Measurements from ENCODE around the gene CCDC63.

Gene CCDC63

DNA sequence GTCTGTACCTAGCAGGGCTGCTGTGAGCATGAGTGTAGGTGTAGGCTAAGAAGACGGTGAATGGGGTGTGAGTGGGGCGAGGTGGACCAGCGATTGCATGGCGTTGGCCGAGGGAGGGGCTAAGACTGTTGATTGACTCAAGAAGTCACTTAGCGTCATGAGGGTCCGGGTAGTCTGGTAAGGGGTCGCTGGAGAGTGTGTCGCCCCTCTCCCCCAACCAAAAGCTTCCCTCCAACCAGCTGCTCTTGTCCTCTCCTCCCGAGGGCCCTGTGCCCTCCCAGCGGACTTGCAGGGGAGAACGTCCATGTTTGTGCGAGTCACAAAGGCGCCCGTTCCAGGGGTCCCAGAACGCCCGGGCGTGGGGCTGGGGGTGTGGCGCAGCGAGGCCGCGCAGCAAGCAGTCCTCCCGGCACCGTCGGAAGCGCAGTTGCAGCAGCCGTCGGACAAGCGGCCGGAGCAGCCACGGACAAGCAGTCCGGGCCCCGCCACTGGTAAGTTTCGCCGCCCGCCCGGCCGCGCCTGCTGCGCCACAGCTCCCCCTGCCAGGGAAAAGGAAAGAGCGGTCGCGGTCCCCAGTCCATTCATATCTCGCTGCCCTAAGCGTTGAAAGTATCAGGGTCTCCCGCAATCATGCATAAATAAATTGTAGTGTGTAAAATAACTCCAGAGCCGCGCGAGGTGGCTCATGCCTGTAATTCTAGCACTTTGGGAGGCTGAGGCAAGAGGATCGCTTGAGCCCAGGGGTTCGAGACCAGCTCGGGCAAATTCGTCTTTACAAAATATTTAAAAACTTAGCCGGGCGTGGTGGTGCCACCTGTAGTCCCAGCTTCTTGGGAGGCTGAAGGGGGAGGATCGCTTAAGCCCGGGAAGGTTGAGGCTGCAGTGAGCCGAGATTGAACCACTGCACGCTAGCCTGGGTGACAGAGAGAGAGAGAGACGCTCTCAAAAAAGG, at the start of gene CCDC63:
Gene CCDC63, plus strand, starts transcription at position 373 of the 952 bp plus-strand sequence. CDS start 5,968 bp downstream, outside the sequence.
- Histone ChIP-seq H3K27me3 (ENCODE audit: low read depth) (0 out of 2 replicates have a peak, but pooled peaks cover 3% of the 10 kb centered on the region), H3K36me3 (replicated peaks) (no peaks in the 10 kb centered on the region), H3K9me3 (no peaks in the 10 kb centered on the region), H3K4me3 (peak within 1 kb of the TSS; percentile 26), H3K4me1 (no peaks in the 10 kb centered on the region)
- peak; percentile 54 to 77 for DNase-seq (ENCODE audit: low spot score in 2 of 2)
- in situ Hi-C loops (cut with MboI; ENCODE audit: low sequenced_read_pairs), result no loop called here

DNA sequence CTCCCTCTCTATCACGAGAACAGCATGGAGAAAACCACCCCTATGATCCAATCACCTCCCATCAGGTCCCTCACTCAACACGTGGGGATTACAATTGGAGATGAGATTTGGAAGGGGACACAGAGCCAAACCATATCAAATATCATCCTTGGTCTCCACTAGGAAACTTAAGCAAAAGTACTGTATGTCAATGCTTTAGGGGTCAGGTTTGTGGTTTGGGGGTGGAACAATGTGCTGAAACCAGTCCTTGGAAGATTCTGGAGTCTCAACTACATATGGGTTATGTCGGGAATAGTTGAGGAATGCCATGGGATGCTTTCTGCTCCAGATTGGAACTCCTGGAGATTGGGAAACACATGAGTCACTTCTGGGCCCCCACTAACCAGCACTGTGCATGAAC, 48.3 kb upstream of the CCDC63 start:
- H3K27me3 ChIP-seq (ENCODE audit: low read depth), result no peaks in the 10 kb centered on the region
- in situ Hi-C loops (cut with MboI; ENCODE audit: low sequenced_read_pairs), result no loop called here
- H3K4me1 ChIP-seq, result no peaks in the 10 kb centered on the region
- no peaks in the 10 kb centered on the region; the same call in none of the 2 replicates for H3K9me3 ChIP-seq
- DNase-seq (ENCODE audit: low spot score in 2 of 2), result no peak
- no peak overlapping the region for H3K4me3 ChIP-seq
- H3K36me3 ChIP-seq (replicated peaks), result no peaks in the 10 kb centered on the region

DNA sequence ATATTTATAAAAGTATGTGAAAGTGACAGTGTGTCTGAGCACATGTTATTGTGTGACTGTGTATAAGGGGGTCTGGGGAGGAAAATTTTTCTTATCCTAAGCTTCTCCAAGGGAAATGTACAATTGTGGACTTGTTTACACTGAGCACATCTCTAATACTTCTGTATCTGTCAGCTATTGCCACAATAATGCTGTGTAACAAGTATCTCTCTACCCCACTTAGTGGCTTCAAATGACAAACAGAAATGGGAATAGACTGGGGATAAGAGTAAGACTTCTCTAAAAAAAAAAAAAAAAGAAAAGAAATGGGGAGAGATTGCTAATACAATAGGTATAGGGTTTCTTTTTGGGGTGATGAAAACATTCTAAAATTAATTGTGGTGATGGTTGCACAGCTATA, 44.3 kb upstream of the CCDC63 start:
- no peak for DNase-seq (ENCODE audit: low spot score in 2 of 2)
- in situ Hi-C loops (cut with MboI; ENCODE audit: low sequenced_read_pairs), result no loop called here
- H3K36me3 ChIP-seq (replicated peaks), result no peaks in the 10 kb centered on the region
- no peak overlapping the region for H3K4me3 ChIP-seq
- H3K27me3 ChIP-seq (ENCODE audit: low read depth), result no peaks in the 10 kb centered on the region
- peaks cover 4% of the 10 kb centered on the region for H3K9me3 ChIP-seq
- no peaks in the 10 kb centered on the region for H3K4me1 ChIP-seq

DNA sequence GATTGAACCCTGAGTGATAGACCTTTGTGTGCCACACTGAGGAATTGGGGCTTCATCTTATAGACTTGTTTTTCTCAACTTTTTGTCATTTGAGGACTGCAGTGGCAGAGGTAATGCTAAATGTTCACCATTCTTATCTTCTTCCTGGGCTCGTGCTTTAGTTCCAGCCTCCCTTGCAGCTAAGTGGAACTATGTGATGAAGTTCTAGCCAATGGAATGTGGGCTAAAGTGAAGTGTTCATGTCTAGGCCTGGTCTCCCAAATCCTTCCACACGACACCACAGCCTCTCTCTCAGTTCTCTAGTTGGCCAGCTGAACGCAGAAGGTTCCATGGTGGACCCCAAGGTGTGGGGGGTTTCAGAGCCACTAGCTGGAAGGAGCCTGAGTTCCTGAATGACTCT, 42.4 kb upstream of the CCDC63 start:
- Histone ChIP-seq H3K9me3 (peaks cover 4% of the 10 kb centered on the region), H3K36me3 (replicated peaks) (no peaks in the 10 kb centered on the region), H3K4me1 (no peaks in the 10 kb centered on the region), H3K4me3 (no peak overlapping the region), H3K27me3 (ENCODE audit: low read depth) (no peaks in the 10 kb centered on the region)
- DNase-seq (ENCODE audit: low spot score in 2 of 2), result no peak
- in situ Hi-C loops (cut with MboI; ENCODE audit: low sequenced_read_pairs), result no loop called here

DNA sequence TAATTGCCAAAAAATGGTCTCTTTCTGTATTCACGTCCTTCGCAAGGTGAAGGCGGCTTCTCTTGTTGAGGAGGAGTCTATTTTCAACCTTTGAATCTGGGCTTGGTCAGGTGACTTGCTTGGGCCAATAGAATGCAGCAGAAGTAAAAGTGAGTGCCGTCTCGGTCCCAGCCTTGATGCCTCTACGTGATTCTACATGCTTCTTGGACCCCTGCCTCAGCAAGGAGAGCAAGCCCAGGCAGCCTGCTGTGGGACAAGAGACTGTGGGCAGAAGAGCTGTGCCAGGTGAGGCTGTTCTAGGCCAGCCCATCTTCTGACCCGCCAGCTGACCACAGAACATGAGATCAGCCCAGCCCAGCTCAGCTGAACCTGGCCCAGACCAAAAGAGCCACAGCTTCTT, 39.1 kb upstream of the CCDC63 start:
- in situ Hi-C loops (cut with MboI; ENCODE audit: low sequenced_read_pairs), result no loop called here
- H3K4me3 ChIP-seq, result no peak overlapping the region
- H3K4me1 ChIP-seq, result no peaks in the 10 kb centered on the region
- H3K9me3 ChIP-seq, result peaks cover 4% of the 10 kb centered on the region
- no peak for DNase-seq (ENCODE audit: low spot score in 2 of 2)
- no peaks in the 10 kb centered on the region for H3K36me3 ChIP-seq (replicated peaks)
- no peaks in the 10 kb centered on the region for H3K27me3 ChIP-seq (ENCODE audit: low read depth)

DNA sequence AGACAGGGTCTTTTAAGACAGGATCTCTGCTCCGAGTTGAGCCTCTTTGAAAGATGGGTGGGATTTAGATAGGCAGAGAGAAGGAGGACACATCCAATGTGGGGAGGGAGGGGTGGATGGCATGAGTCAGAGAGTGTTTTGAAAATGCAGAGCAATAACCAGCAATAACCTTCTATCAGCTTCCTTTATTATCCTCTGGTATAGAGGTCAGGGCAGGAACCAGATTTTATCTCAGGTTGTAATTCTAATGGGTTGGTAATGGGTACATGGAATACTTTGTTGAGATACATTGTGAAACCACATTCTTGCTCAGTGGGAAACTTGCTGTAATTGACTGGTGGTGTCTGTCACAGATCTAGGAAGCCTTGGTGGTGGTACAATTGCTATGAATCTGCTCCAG, 37.6 kb upstream of the CCDC63 start:
- H3K4me1 ChIP-seq, result peaks cover 3% of the 10 kb centered on the region
- H3K4me3 ChIP-seq, result no peak overlapping the region
- H3K27me3 ChIP-seq (ENCODE audit: low read depth), result no peaks in the 10 kb centered on the region
- DNase-seq (ENCODE audit: low spot score in 2 of 2), result no peak
- H3K36me3 ChIP-seq (replicated peaks), result no peaks in the 10 kb centered on the region
- in situ Hi-C loops (cut with MboI; ENCODE audit: low sequenced_read_pairs), result no loop called here
- peaks cover 4% of the 10 kb centered on the region; the same call in 1 of the 2 replicates for H3K9me3 ChIP-seq

DNA sequence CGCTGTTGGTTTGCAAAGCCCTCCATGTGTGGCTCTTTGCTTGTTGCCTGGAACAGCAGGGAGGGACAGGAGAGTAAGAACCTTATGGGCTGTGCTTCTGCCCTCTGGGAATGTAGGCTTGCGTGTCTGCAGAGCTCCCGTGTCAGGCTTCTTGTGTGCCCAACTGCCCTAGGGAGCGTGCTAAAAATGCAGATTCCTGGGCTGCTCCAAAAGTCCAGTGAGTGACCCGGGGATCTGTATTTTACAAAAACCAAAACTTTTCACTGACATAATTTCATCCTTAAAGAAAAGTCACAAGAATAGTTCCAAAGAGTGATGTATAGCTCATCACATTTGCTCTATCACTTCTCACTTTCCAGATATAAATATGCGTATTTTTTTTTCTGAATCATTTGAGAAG, 34.8 kb upstream of the CCDC63 start:
- Histone ChIP-seq H3K4me3 (no peak overlapping the region), H3K9me3 (no peaks in the 10 kb centered on the region), H3K36me3 (replicated peaks) (no peaks in the 10 kb centered on the region), H3K27me3 (ENCODE audit: low read depth) (no peaks in the 10 kb centered on the region), H3K4me1 (peaks cover 12% of the 10 kb centered on the region)
- DNase-seq (ENCODE audit: low spot score in 2 of 2), result no peak
- in situ Hi-C loops (cut with MboI; ENCODE audit: low sequenced_read_pairs), result no loop called here

DNA sequence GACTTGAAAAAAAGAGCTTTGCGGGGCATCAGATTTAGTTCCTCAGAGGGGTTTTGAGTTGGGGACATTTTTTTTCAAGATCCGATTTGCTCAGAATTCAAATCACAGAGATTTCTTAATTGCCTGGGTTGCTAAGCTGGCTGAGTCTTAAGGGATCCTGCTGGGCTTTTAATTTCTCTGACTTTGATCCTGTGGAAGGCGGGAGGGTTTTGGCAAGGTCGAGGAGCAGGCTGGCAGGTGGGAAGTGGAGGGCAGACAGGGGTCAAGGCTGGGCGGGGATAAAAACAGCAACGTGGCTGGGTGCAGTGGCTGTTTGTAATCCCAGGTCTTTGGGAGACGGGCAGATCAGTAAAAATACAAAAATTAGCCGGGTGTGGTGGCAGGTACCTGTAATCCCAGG, 33.5 kb upstream of the CCDC63 start:
- peak in 1 of 2 experiments; percentile 22 for DNase-seq (ENCODE audit: low spot score in 2 of 2)
- Histone ChIP-seq H3K4me1 (peaks cover 18% of the 10 kb centered on the region), H3K27me3 (ENCODE audit: low read depth) (no peaks in the 10 kb centered on the region), H3K4me3 (no peak overlapping the region), H3K36me3 (replicated peaks) (no peaks in the 10 kb centered on the region), H3K9me3 (no peaks in the 10 kb centered on the region)
- in situ Hi-C loops (cut with MboI; ENCODE audit: low sequenced_read_pairs), result no loop called here

DNA sequence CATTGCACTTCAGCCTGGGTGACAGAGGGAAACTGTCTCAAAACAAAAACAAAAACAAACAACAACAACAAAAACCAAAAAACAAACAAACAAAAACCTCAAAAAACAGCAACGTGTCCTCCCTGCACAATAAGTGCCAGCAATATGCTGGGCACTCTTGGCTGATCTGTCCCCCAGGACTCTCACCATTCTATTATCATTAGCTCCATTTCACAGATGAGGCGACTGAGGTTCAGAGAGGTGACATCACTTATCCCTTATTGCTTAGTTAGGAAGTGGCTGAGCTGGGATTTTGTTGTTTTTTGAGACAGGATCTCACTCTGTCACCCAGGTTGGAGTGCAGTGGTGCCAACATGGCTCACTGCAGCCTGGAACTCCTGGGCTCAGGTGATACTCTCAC, 33.0 kb upstream of the CCDC63 start:
- Histone ChIP-seq H3K36me3 (replicated peaks) (no peaks in the 10 kb centered on the region), H3K9me3 (no peaks in the 10 kb centered on the region), H3K4me1 (peaks cover 23% of the 10 kb centered on the region), H3K4me3 (no peak overlapping the region), H3K27me3 (ENCODE audit: low read depth) (no peaks in the 10 kb centered on the region)
- DNase-seq (ENCODE audit: low spot score in 2 of 2), result no peak
- in situ Hi-C loops (cut with MboI; ENCODE audit: low sequenced_read_pairs), result no loop called here

DNA sequence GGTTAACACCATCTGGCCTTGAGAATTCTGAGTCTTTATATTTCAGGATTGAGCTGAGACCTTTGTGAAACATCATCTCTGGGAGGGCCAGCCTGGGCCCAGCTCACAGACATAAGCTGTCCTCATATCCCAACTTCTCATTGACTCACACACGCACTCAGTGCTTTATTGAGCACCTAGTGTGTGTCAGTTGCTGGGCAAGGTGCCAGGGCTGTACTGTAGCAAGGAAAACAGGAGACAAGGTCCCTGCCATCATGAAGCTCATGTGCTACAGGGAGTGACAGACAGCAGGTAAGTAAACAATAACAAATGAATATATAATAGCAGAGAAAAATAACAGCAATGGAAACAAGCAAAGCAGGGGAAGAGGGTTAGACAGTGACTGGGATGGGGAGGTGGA, 30.5 kb upstream of the CCDC63 start:
- H3K4me3 ChIP-seq, result no peak overlapping the region
- in situ Hi-C loops (cut with MboI; ENCODE audit: low sequenced_read_pairs), result no loop called here
- H3K4me1 ChIP-seq, result peaks cover 28% of the 10 kb centered on the region
- no peaks in the 10 kb centered on the region for H3K36me3 ChIP-seq (replicated peaks)
- DNase-seq (ENCODE audit: low spot score in 2 of 2), result peak in 1 of 2 experiments; percentile 54
- H3K9me3 ChIP-seq, result no peaks in the 10 kb centered on the region
- no peaks in the 10 kb centered on the region for H3K27me3 ChIP-seq (ENCODE audit: low read depth)

DNA sequence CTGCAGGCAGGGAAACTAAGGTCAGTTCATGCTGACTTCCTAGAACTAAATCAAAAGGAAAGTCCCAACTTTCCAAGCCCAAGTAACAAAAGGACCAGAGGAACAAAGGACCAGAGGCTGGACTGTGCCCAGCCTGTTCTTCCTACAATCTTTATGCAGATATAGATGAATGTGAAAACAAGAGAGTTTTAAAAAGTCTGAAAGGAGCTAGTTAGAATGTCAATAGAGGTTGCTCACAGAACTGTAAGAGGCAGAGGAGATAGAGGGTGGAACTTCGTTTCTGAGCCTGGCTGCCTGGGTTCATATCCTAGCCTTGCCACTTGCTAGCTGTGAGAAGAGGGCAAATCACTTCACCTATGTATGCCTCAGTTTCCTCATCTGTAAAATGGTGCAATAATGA, 30.0 kb upstream of the CCDC63 start:
- no peaks in the 10 kb centered on the region for H3K36me3 ChIP-seq (replicated peaks)
- in situ Hi-C loops (cut with MboI; ENCODE audit: low sequenced_read_pairs), result no loop called here
- no peak overlapping the region for H3K4me3 ChIP-seq
- H3K9me3 ChIP-seq, result no peaks in the 10 kb centered on the region
- no peaks in the 10 kb centered on the region for H3K27me3 ChIP-seq (ENCODE audit: low read depth)
- H3K4me1 ChIP-seq, result peaks cover 28% of the 10 kb centered on the region
- DNase-seq (ENCODE audit: low spot score in 2 of 2), result peak; percentile 62 to 98

DNA sequence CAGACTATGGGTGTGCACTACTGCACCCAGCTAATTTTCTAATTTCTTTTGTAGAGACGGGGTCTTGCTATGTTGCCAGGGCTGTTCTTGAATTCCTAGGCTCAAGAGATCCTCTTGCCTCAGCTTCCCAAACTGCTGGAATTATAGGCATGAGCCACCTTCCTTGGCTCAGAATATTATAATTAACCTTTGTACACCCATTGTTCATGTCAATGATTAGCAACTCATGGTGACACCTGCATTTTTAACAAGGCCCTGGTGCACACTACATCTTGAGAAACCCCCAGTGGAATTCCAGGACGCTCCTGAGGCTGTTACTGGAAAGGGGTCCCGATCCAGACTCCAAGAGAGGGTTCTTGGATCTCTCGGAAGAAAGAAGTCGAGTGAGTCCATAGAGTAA, 28.3 kb upstream of the CCDC63 start:
- in situ Hi-C loops (cut with MboI; ENCODE audit: low sequenced_read_pairs), result no loop called here
- no peaks in the 10 kb centered on the region for H3K9me3 ChIP-seq
- H3K4me3 ChIP-seq, result no peak overlapping the region
- H3K27me3 ChIP-seq (ENCODE audit: low read depth), result no peaks in the 10 kb centered on the region
- DNase-seq (ENCODE audit: low spot score in 2 of 2), result no peak
- H3K36me3 ChIP-seq (replicated peaks), result no peaks in the 10 kb centered on the region
- H3K4me1 ChIP-seq, result peaks cover 25% of the 10 kb centered on the region

DNA sequence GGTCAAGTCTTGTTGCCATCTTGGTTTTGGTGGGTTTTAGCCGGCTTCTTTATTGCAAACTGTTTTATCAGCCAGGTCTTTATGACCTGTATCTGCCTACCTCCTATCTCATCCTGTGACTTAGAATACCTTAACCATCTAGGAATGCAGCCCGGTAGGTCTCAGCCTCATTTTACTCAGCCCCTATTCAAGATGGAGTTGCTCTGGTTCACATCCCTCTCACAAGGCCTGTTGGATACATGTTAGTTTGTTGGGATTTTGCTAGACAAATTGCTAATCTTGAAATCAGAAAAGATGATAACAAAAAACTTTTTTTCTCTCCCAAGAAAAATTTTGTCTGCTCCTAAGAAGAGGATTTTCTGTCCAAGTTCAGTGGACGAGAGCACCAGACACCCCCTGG, 27.6 kb upstream of the CCDC63 start:
- in situ Hi-C loops (cut with MboI; ENCODE audit: low sequenced_read_pairs), result no loop called here
- Histone ChIP-seq H3K4me3 (no peak overlapping the region), H3K36me3 (replicated peaks) (no peaks in the 10 kb centered on the region), H3K27me3 (ENCODE audit: low read depth) (no peaks in the 10 kb centered on the region), H3K4me1 (peaks cover 25% of the 10 kb centered on the region), H3K9me3 (no peaks in the 10 kb centered on the region)
- DNase-seq (ENCODE audit: low spot score in 2 of 2), result no peak

DNA sequence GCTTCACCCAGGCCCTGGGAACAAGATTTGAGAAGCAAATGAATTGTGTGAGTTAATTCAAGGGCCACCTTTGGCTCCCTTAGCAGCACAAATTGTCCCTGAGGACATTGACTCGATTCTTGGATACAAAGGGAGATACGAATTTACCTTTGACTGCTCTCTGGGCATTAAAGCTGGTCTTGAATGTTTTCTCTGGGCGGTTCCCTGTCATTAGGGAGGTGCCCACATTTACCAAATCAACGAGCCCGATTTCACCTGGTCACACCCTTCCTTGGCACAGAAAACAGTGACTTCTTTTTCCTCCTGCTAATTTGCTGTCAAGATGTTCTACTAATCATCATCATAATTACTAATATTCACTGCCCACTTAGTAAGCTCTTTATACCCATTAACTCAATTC, 27.1 kb upstream of the CCDC63 start:
- DNase-seq (ENCODE audit: low spot score in 2 of 2), result no peak
- Histone ChIP-seq H3K9me3 (no peaks in the 10 kb centered on the region), H3K27me3 (ENCODE audit: low read depth) (no peaks in the 10 kb centered on the region), H3K4me3 (no peak overlapping the region), H3K4me1 (peaks cover 25% of the 10 kb centered on the region), H3K36me3 (replicated peaks) (no peaks in the 10 kb centered on the region)
- in situ Hi-C loops (cut with MboI; ENCODE audit: low sequenced_read_pairs), result loop anchor here (10.0 kb wide), 2 partner anchors 205 to 355 kb away; partner anchors contain the start of genes FAM216A, GPN3 and TCTN1

Data from HAP-1 (cell line).